ENCODE data around the gene SMIM29. TPM values are rescaled to one million over a fixed set of nuclear protein-coding genes. Genes with fewer than 3 reads are reported as not detected.

SMIM29 gene
- total and polyA plus RNA-seq, 2 donors (not counting 3 experiments of a cell fraction or from before 2014, with no cell fraction given), result 37.6 to 75.2 TPM

DNA sequence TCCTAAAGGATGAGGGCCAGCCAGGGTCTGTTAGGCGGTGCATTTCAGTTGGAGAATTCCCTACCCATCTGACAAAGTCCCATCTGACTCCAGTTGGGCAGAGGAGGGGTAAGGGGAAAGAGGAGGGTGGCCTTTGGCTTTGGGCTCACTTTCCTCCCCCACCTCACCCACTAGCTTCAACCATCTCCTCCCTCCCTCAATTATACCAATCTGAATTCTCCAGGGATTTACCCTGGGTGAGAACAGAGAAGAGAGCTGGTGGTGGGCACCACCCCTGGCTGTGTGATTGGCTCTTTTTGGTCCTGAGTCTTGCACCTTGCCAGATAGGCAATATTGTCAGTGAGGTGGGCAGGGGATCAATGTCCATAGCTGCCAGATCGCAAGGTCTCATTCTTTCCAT, 8.9 kb downstream of the SMIM29 start:
- H3K4me3 ChIP-seq (replicated peaks in 1 of 3; ENCODE audit: insufficient read depth in 1 of 3, low read depth in 1 of 3, low read length in 3 of 3), result peak overlapping the region in 2 of 3 experiments; percentile 97 to 98

More for the DNA sequence above, 8.9 kb downstream of the SMIM29 start:
- Histone ChIP-seq H4K20me1 (replicated peaks; ENCODE audit: control insufficient read depth, extremely low read depth, insufficient read depth, low read length) (no peaks in the 10 kb centered on the region), H3K36me3 (ENCODE audit: control insufficient read depth in 2 of 2, extremely low read depth in 1 of 2, insufficient read depth in 2 of 2, low read length in 2 of 2) (peaks cover 9 to 12% of the 10 kb centered on the region in 2 experiments), H3K9ac (replicated peaks; ENCODE audit: extremely low read depth, insufficient read depth, low read length) (peak overlapping the region; percentile 12), H3K4me2 (ENCODE audit: insufficient read depth, low read length) (peak overlapping the region; percentile 94), H2AFZ (ENCODE audit: low read depth, low read length) (no peak overlapping the region), H3K79me2 (ENCODE audit: control insufficient read depth, insufficient read depth, low read length) (peaks cover 56% of the 10 kb centered on the region), H3K9me1 (replicated peaks; ENCODE audit: control insufficient read depth, extremely low read depth, insufficient read depth, low read length) (no peaks in the 10 kb centered on the region), H3K4me1 (ENCODE audit: control insufficient read depth, extremely low read depth, insufficient read depth, low read length) (peaks cover 72% of the 10 kb centered on the region), H3K27me3 (ENCODE audit: control insufficient read depth in 2 of 2, insufficient read depth in 2 of 2, low read length in 2 of 2) (no peaks in the 10 kb centered on the region), H3K27ac (ENCODE audit: insufficient read depth, low read depth, low read length) (peak overlapping the region; percentile 70), H3K9me3 (replicated peaks; ENCODE audit: control insufficient read depth, insufficient read depth, low read length) (no peaks in the 10 kb centered on the region)
- ChIA-PET CTCF (interaction anchor here (1.5 to 6.1 kb wide), 2 partner anchors 44 to 175 kb away, joined by 10 to 74 read pairs; no protein-coding TSS in a partner anchor), POLR2A (no interaction called here)
- DNase-seq (ENCODE audit: low read depth, low spot score) (no peak), FAIRE-seq (peak; percentile 49)
- dilution Hi-C loops (cut with MboI; ENCODE audit: extremely low pct_ligation_motif_present, low sequenced_read_pairs), result no loop called here
- no TSS peak for BruUV-seq (replicated peaks)
- intact Hi-C loops (cut with micrococcal nuclease), result loop anchor here (5.0 kb wide), 1 partner anchor 458 kb away; no protein-coding TSS in a partner anchor
- no peak for TF ChIP-seq MYC (IDR thresholded peaks at IDR 0.05; ENCODE audit: low read depth, low read length)
- peak; percentile 11 for TF ChIP-seq POLR2AphosphoS5 (IDR thresholded peaks at IDR 0.05; ENCODE audit: insufficient read depth, low read depth, low read length)
- TF ChIP-seq, protein P1, sequence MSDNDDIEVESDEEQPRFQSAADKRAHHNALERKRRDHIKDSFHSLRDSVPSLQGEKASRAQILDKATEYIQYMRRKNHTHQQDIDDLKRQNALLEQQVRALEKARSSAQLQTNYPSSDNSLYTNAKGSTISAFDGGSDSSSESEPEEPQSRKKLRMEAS (IDR thresholded peaks at IDR 0.05; ENCODE audit: insufficient read depth, insufficient read length), result no peak
- TF ChIP-seq POLR2A (IDR thresholded peaks at IDR 0.05; ENCODE audit: low read depth, low read length), result peak; percentile 23
- TF ChIP-seq FOS (IDR thresholded peaks at IDR 0.05; ENCODE audit: borderline replicate concordance, insufficient read depth, low read length), result no peak
- TF ChIP-seq, protein P2, sequence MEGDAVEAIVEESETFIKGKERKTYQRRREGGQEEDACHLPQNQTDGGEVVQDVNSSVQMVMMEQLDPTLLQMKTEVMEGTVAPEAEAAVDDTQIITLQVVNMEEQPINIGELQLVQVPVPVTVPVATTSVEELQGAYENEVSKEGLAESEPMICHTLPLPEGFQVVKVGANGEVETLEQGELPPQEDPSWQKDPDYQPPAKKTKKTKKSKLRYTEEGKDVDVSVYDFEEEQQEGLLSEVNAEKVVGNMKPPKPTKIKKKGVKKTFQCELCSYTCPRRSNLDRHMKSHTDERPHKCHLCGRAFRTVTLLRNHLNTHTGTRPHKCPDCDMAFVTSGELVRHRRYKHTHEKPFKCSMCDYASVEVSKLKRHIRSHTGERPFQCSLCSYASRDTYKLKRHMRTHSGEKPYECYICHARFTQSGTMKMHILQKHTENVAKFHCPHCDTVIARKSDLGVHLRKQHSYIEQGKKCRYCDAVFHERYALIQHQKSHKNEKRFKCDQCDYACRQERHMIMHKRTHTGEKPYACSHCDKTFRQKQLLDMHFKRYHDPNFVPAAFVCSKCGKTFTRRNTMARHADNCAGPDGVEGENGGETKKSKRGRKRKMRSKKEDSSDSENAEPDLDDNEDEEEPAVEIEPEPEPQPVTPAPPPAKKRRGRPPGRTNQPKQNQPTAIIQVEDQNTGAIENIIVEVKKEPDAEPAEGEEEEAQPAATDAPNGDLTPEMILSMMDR (IDR thresholded peaks at IDR 0.05; ENCODE audit: extremely low read depth in 1 of 2, insufficient read depth in 1 of 2, low read depth in 1 of 2, low read length in 2 of 2), result no peak
- no peak for TF ChIP-seq EZH2 (IDR thresholded peaks at IDR 0.05; ENCODE audit: borderline replicate concordance, low read depth, low read length, severe bottlenecking)
- TF ChIP-seq GATA2 (IDR thresholded peaks at IDR 0.05; ENCODE audit: insufficient read depth, insufficient read length, low read depth, low read length), result no peak
- TF ChIP-seq JUN (IDR thresholded peaks at IDR 0.05; ENCODE audit: borderline replicate concordance, insufficient read depth, insufficient read length, low read depth), result no peak
